GM18502 (cell line): ENCODE measurements around the gene NDUFA9.

Source experiments
- ATAC-seq: cut with Tn5 transposase; IDR thresholded peaks from one replicate; pipeline ENCODE4 v1.9.1; 2021; ENCODE audit warnings: mild to moderate bottlenecking; ENCODE audit not compliant: unreplicated experiment, poor library complexity

Gene NDUFA9

DNA sequence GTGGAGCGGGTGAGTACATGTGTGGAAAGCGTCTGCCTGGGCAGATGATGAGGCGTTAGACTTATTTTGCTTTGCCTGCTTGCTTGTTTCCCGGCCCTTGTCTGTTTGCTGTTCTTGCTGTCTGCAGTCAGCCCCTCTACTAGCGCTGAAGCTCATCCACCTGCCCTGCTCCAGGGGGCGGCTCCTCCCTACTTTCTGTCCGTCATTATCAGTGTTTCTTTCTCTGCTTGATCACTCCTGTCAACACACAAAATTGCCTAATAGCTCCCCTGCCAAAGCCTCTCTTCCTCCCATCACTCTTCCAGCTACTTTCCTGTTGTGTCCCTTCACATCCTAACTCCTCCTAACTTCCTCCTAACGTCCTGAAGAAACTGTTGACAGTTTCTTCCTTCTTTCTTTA is 36.4 kb downstream of the NDUFA9 start:
- ATAC-seq = no peak

- no peak for ATAC-seq
These were observed 41.8 kb downstream of the NDUFA9 start for GRCh38 chr12:4690760-4691159.
